ENCODE results near the gene ZMYND11. TPM values are rescaled to one million over a fixed set of nuclear protein-coding genes. Genes with fewer than 3 reads are reported as not detected.

The ZMYND11 gene
- 100 to 1,000 TPM; 112 to 126 TPM for total RNA-seq
- polyA plus RNA-seq (ENCODE audit: insufficient read length in 2 of 2) = 100 to 1,000 TPM; 109 to 143 TPM
- long read RNA-seq, donor 1, partial matches to known transcripts = 19 of 27 reads
- long read RNA-seq, donor 1, other reads (novel, unspliced or antisense) = 0 of 27 reads
- long read RNA-seq, donor 2, full-length matches to known transcripts = 4 of 4 reads
- long read RNA-seq, donor 2, partial matches to known transcripts = 0 of 4 reads
- long read RNA-seq, donor 2, other reads (novel, unspliced or antisense) = 0 of 4 reads
- long read RNA-seq, donor 3, full-length matches to known transcripts = 5 of 16 reads
- long read RNA-seq, donor 3, partial matches to known transcripts = 6 of 16 reads
- long read RNA-seq, donor 3, other reads (novel, unspliced or antisense) = 5 of 16 reads
- long read RNA-seq, donor 4, partial matches to known transcripts = 5 of 8 reads
- long read RNA-seq, donor 4, other reads (novel, unspliced or antisense) = 0 of 8 reads

DNA sequence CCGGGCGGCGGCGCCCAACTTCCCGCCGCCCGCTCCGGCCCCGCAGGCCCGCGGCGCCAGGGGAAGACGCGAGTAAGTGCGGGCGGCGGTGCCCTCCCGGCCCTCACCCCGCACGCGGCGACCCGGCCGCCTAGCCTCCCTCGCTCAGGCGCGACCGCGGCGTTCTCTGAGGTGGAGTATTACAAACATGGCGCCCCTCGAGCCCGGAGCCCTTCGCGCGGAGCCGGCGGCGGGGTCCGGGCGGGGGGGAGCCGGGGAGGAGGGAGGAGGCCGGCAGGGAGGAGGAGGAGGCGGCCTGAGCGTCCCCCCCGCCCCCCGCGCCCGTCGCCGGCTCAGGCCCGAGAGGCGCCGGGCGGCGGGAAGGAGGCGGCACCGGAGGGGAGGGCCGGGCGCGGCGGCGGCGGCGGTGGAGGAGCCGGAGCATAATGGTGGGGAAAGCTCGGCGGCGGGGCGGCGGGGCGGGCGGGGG, at the start of gene ZMYND11:
Gene ZMYND11, plus strand, starts transcription at position 324 of the 469 bp plus-strand sequence. CDS start 44,558 bp downstream, outside the sequence.
- no peaks in the 10 kb centered on the region for H3K27me3 ChIP-seq (ENCODE audit: control insufficient read depth, insufficient read depth, low read length)
- H3K4me3 ChIP-seq (ENCODE audit: low read depth, low read length) = peak within 1 kb of the TSS; percentile 62
- H3K9me3 ChIP-seq (ENCODE audit: control insufficient read depth, insufficient read depth, low read length) = no peaks in the 10 kb centered on the region
- WGBS (ENCODE audit: insufficient coverage) = 0% methylated on average over 58 of the region's 73 CpGs
- H3K27ac ChIP-seq (ENCODE audit: low read depth, low read length) = peak within 1 kb of the TSS; percentile 78
- peak in 3 of 6 donors; percentile 63 to 91 (median 88) for DNase-seq (ENCODE audit: low read depth in 4 of 6, low spot score in 6 of 6)
- peaks cover 16% of the 10 kb centered on the region for H3K4me1 ChIP-seq (ENCODE audit: control insufficient read depth, insufficient read depth, low read length)
- no peaks in the 10 kb centered on the region for H3K36me3 ChIP-seq (ENCODE audit: control insufficient read depth, insufficient read depth, low read length)

- Histone ChIP-seq H3K4me1 (ENCODE audit: control insufficient read depth, insufficient read depth, low read length) (no peaks in the 10 kb centered on the region), H3K27me3 (ENCODE audit: control insufficient read depth, insufficient read depth, low read length) (no peaks in the 10 kb centered on the region), H3K4me3 (ENCODE audit: low read depth, low read length) (no peak overlapping the region), H3K36me3 (ENCODE audit: control insufficient read depth, insufficient read depth, low read length) (no peaks in the 10 kb centered on the region), H3K27ac (ENCODE audit: low read depth, low read length) (no peak overlapping the region), H3K9me3 (ENCODE audit: control insufficient read depth, insufficient read depth, low read length) (no peaks in the 10 kb centered on the region)
- 87% methylated on average over 8 of the region's 10 CpGs for WGBS (ENCODE audit: insufficient coverage)
- DNase-seq (ENCODE audit: low read depth in 4 of 6, low spot score in 6 of 6) = no peak
Observed at GRCh38 chr10:86031-86430, 49.2 kb upstream of the ZMYND11 start.

DNA sequence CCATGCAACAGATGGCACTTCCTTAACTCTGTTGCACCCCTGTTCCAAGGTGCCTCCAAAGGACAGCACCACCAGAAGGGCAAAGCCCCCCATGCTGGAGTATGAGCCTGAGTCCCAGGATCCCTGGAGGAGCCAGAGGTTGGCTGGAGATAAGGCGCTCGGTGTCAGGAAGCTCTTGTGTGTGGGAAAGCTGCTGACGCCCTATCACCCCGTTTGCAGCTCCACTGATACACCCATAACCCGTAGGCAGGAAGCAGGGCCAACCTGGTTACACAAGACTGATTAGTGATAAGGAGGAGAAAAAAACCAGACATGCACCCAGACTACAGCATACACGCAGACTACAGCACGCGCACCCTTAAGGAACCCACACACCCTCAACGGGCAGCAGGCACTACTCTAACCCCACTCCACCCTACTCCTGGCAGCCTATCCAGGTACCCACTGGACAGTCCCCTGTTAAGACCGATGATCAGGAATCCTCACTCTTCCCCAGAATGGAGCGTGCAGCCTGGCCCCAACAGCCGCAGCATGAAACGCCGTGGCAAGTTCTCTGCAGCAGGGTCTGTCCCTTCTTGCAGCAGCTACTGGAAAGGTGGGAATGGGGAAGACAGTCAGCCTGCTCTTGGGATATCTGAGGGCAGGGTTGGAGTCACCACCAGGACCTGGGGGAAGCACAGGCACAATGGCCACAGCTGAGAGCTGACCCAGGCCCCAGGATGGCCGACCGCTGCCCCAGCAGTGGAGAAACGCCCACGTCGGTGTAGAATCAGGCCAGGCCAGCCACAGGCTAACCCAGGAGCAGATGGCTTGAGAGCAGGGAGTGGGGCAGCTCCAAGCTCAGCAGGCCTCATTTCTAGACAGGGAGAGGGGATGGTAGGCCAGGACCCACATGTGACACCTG, 47.8 kb upstream of the ZMYND11 start:
- H3K4me1 ChIP-seq (ENCODE audit: control insufficient read depth, insufficient read depth, low read length) = no peaks in the 10 kb centered on the region

GRCh38 chr10:88253-88652, 47.0 kb upstream of the ZMYND11 start:
- Histone ChIP-seq H3K4me1 (ENCODE audit: control insufficient read depth, insufficient read depth, low read length) (no peaks in the 10 kb centered on the region), H3K27me3 (ENCODE audit: control insufficient read depth, insufficient read depth, low read length) (no peaks in the 10 kb centered on the region), H3K4me3 (ENCODE audit: low read depth, low read length) (no peak overlapping the region), H3K36me3 (ENCODE audit: control insufficient read depth, insufficient read depth, low read length) (no peaks in the 10 kb centered on the region), H3K9me3 (ENCODE audit: control insufficient read depth, insufficient read depth, low read length) (no peaks in the 10 kb centered on the region), H3K27ac (ENCODE audit: low read depth, low read length) (no peak overlapping the region)
- 80% methylated on average over 1 of the region's 4 CpGs for WGBS (ENCODE audit: insufficient coverage)
- no peak for DNase-seq (ENCODE audit: low read depth in 4 of 6, low spot score in 6 of 6)

More for the DNA sequence above, 47.8 kb upstream of the ZMYND11 start:
- 86% methylated on average over 10 of the region's 19 CpGs for WGBS (ENCODE audit: insufficient coverage)
- Histone ChIP-seq H3K9me3 (ENCODE audit: control insufficient read depth, insufficient read depth, low read length) (no peaks in the 10 kb centered on the region), H3K36me3 (ENCODE audit: control insufficient read depth, insufficient read depth, low read length) (no peaks in the 10 kb centered on the region), H3K27me3 (ENCODE audit: control insufficient read depth, insufficient read depth, low read length) (no peaks in the 10 kb centered on the region), H3K4me3 (ENCODE audit: low read depth, low read length) (no peak overlapping the region), H3K27ac (ENCODE audit: low read depth, low read length) (no peak overlapping the region)
- no peak for DNase-seq (ENCODE audit: low read depth in 4 of 6, low spot score in 6 of 6)

DNA sequence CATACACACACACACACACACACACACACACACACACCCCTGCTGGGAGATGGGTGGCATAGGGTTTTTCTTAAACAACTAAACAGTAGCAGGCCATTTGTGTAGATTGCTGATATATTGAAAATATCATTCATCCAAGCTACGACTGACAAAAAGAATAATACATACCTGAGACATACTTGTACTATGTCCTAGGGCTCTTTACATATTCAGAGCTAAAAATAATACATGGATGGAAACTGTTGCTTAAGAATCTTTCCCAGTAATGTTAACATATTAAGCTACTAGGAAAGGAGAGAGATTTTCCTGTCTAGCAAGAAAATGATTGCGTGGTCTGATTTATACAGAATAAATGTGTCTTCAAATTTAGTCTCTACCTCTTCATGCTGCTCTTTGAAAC, 46.0 kb upstream of the ZMYND11 start:
- Histone ChIP-seq H3K9me3 (ENCODE audit: control insufficient read depth, insufficient read depth, low read length) (no peaks in the 10 kb centered on the region), H3K36me3 (ENCODE audit: control insufficient read depth, insufficient read depth, low read length) (no peaks in the 10 kb centered on the region), H3K27ac (ENCODE audit: low read depth, low read length) (no peak overlapping the region), H3K4me1 (ENCODE audit: control insufficient read depth, insufficient read depth, low read length) (no peaks in the 10 kb centered on the region), H3K4me3 (ENCODE audit: low read depth, low read length) (no peak overlapping the region), H3K27me3 (ENCODE audit: control insufficient read depth, insufficient read depth, low read length) (no peaks in the 10 kb centered on the region)
- DNase-seq (ENCODE audit: low read depth in 4 of 6, low spot score in 6 of 6) = no peak
- WGBS (ENCODE audit: insufficient coverage) = no CpG with 5 or more reads among the region's 2 CpGs

DNA sequence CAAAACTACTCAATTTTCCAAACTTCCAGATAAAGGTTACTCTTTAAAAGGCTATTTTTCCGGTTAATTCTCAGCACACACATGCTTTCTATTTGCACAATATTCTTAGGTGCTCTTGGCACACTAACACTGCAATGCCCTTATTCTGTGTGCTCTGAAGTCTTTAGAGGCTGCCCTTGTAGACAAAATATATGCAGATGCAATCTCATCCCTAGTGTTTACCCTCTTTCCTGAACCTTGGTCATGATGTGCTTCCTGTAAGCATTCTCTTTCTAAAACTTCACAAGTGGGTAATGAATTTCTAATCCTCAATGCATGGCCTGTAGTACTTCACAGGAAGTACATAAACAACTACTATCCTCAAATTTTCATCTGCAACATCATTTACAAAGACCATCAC, 45.1 kb upstream of the ZMYND11 start:
- Histone ChIP-seq H3K4me3 (ENCODE audit: low read depth, low read length) (no peak overlapping the region), H3K9me3 (ENCODE audit: control insufficient read depth, insufficient read depth, low read length) (peaks cover under 1% of the 10 kb centered on the region), H3K36me3 (ENCODE audit: control insufficient read depth, insufficient read depth, low read length) (no peaks in the 10 kb centered on the region), H3K27ac (ENCODE audit: low read depth, low read length) (no peak overlapping the region), H3K4me1 (ENCODE audit: control insufficient read depth, insufficient read depth, low read length) (no peaks in the 10 kb centered on the region), H3K27me3 (ENCODE audit: control insufficient read depth, insufficient read depth, low read length) (no peaks in the 10 kb centered on the region)
- WGBS (ENCODE audit: insufficient coverage) = no CpG with 5 or more reads among the region's 1 CpG
- no peak for DNase-seq (ENCODE audit: low read depth in 4 of 6, low spot score in 6 of 6)

- Histone ChIP-seq H3K27ac (ENCODE audit: low read depth, low read length) (no peak overlapping the region), H3K4me3 (ENCODE audit: low read depth, low read length) (no peak overlapping the region), H3K27me3 (ENCODE audit: control insufficient read depth, insufficient read depth, low read length) (no peaks in the 10 kb centered on the region), H3K9me3 (ENCODE audit: control insufficient read depth, insufficient read depth, low read length) (peaks cover 7% of the 10 kb centered on the region), H3K4me1 (ENCODE audit: control insufficient read depth, insufficient read depth, low read length) (no peaks in the 10 kb centered on the region), H3K36me3 (ENCODE audit: control insufficient read depth, insufficient read depth, low read length) (no peaks in the 10 kb centered on the region)
- no peak for DNase-seq (ENCODE audit: low read depth in 4 of 6, low spot score in 6 of 6)
- 79% methylated on average over 8 of the region's 8 CpGs for WGBS (ENCODE audit: insufficient coverage)
Observed at GRCh38 chr10:91313-91712, 43.9 kb upstream of the ZMYND11 start.

DNA sequence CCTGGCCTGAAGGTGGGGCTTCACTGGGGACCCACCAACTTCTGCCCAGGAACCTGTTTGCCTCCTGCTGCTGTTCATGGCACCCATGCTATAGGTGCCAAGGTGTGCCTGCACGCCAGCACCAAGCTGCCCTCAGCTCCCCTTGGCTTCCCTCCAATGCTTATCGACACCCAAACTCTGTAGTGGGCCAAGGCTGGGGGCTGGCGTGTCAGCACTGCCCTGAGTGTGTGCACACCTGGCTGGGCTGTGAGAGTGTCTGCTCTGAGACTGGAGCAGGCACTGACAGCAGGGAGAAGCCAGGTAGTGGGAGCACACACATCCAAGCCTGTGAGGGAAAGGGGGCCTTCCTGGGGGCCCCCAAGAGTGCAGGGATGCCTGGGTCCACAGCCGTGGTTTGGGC, 43.1 kb upstream of the ZMYND11 start:
- peaks cover 10% of the 10 kb centered on the region for H3K9me3 ChIP-seq (ENCODE audit: control insufficient read depth, insufficient read depth, low read length)
- H3K27me3 ChIP-seq (ENCODE audit: control insufficient read depth, insufficient read depth, low read length) = no peaks in the 10 kb centered on the region
- H3K4me3 ChIP-seq (ENCODE audit: low read depth, low read length) = no peak overlapping the region
- H3K4me1 ChIP-seq (ENCODE audit: control insufficient read depth, insufficient read depth, low read length) = no peaks in the 10 kb centered on the region
- H3K27ac ChIP-seq (ENCODE audit: low read depth, low read length) = no peak overlapping the region
- no peaks in the 10 kb centered on the region for H3K36me3 ChIP-seq (ENCODE audit: control insufficient read depth, insufficient read depth, low read length)
- WGBS (ENCODE audit: insufficient coverage) = 83% methylated on average over 3 of the region's 4 CpGs
- DNase-seq (ENCODE audit: low read depth in 4 of 6, low spot score in 6 of 6) = no peak

GRCh38 chr10:92846-93245, 42.4 kb upstream of the ZMYND11 start:
- H3K4me1 ChIP-seq (ENCODE audit: control insufficient read depth, insufficient read depth, low read length) = no peaks in the 10 kb centered on the region
- H3K27ac ChIP-seq (ENCODE audit: low read depth, low read length) = no peak overlapping the region
- no peaks in the 10 kb centered on the region for H3K36me3 ChIP-seq (ENCODE audit: control insufficient read depth, insufficient read depth, low read length)
- no peak for DNase-seq (ENCODE audit: low read depth in 4 of 6, low spot score in 6 of 6)
- H3K4me3 ChIP-seq (ENCODE audit: low read depth, low read length) = no peak overlapping the region
- WGBS (ENCODE audit: insufficient coverage) = no CpG with 5 or more reads among the region's 2 CpGs
- peaks cover 10% of the 10 kb centered on the region for H3K9me3 ChIP-seq (ENCODE audit: control insufficient read depth, insufficient read depth, low read length)
- H3K27me3 ChIP-seq (ENCODE audit: control insufficient read depth, insufficient read depth, low read length) = no peaks in the 10 kb centered on the region
